Spinal cord (tissue), 10 donors: ENCODE measurements around the gene NBEA. TPM values are rescaled to one million over a fixed set of nuclear protein-coding genes. Genes with fewer than 3 reads are reported as not detected.

Source experiments
- DNase-seq, 6 donors: peaks; one replicate each; pipeline versions ENCODE4 v3.0.0 to v3.0.0-alpha.2; 2013 to 2015; ENCODE audit warnings: low spot score in 6 of 6, low read depth in 4 of 6
- H3K27ac ChIP-seq: one replicate; pipeline ENCODE4 v1.5.1; 2013; ENCODE audit warnings: low read depth, low read length, control low read depth
- H3K27me3 ChIP-seq: one replicate; pipeline ENCODE4 v1.6.1; 2013; ENCODE audit warnings: low read length; ENCODE audit not compliant: control insufficient read depth, insufficient read depth
- H3K36me3 ChIP-seq: one replicate; pipeline ENCODE4 v1.6.1; 2013; ENCODE audit warnings: low read length; ENCODE audit not compliant: control insufficient read depth, insufficient read depth
- H3K4me1 ChIP-seq: one replicate; pipeline ENCODE4 v1.6.1; 2013; ENCODE audit warnings: low read length; ENCODE audit not compliant: control insufficient read depth, insufficient read depth
- H3K4me3 ChIP-seq: one replicate; pipeline ENCODE4 v1.5.1; 2013; ENCODE audit warnings: low read depth, low read length, control low read depth
- H3K9me3 ChIP-seq: one replicate; pipeline ENCODE4 v1.6.1; 2013; ENCODE audit warnings: low read length; ENCODE audit not compliant: control insufficient read depth, insufficient read depth
- WGBS: methylation state at CpG from one replicate; pipeline ENCODE4 v1.1.5; 2013; ENCODE audit warnings: missing lambda C conversion rate; ENCODE audit not compliant: insufficient coverage; 5-methylcytosine and 5-hydroxymethylcytosine counted together
- polyA plus RNA-seq, 2 donors: library from polyadenylated mRNA; unstranded; fragments of 120-200 nt; gene quantifications; one replicate each; pipeline ENCODE4 v1.2.1, GENCODE V29; 2013; ENCODE audit not compliant: insufficient read length in 2 of 2
- total RNA-seq, 2 donors: library from RNA; depleted of rRNA in 1 of 2; stranded (reverse); fragments of 120-200 nt in 1 of 2; fragments of >200 nt in 1 of 2; gene quantifications; one replicate each; pipeline versions ENCODE4 v1.2.3 to v1.2.4, GENCODE V29; 2013 to 2014
- donor health status: healthy.

The NBEA gene
- total and polyA plus RNA-seq, 4 donors, result 39.1 to 136 (median 72.8) TPM

- WGBS, result 83% methylated on average over 1 of the region's 7 CpGs
- DNase-seq, result peak in 2 of 6 donors; percentile 57 to 67
- Histone ChIP-seq H3K4me1 (no peaks in the 10 kb centered on the region), H3K27me3 (no peaks in the 10 kb centered on the region), H3K36me3 (no peaks in the 10 kb centered on the region), H3K9me3 (no peaks in the 10 kb centered on the region), H3K4me3 (no peak overlapping the region), H3K27ac (no peak overlapping the region)
These were observed 572.0 kb downstream of the NBEA start for GRCh38 chr13:35514061-35514477.

DNA sequence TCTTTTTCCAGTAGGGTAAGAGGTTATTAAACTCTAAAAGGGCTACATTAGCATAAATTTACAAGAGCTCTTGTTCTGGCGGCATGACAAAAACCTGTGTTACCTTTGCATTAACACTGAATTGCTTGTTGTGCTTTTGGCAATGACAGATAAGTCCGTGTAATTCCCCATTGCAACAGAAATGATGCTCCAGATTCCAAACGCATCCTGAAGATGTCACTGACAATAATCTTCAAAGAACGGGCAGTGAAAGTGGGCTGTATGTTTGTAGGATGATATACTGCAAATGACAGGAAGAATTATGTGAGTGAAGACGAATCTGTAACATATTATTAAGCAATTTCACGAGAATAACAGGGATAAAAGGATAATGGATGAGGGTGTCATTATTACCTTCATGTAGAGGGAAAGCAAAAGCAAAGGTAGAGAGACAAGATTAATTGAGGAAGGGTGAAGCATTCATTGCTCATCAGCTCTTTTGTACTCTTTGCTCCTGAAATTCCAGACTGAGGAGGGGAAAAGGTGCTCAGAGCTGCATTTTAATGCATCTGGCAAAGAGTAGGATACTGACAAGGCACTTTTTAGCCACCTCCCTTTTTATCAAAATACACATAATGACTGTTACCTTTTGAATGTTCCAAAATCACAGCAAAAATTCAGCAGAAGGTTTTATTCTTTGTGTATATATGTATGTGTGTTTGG, 572.9 kb downstream of the NBEA start:
- peak in 1 of 6 donors; percentile 76 for DNase-seq
- WGBS, result 50% methylated on average over 1 of the region's 6 CpGs
- Histone ChIP-seq H3K4me1 (no peaks in the 10 kb centered on the region), H3K27ac (no peak overlapping the region), H3K4me3 (no peak overlapping the region), H3K9me3 (no peaks in the 10 kb centered on the region), H3K27me3 (no peaks in the 10 kb centered on the region), H3K36me3 (no peaks in the 10 kb centered on the region)

- DNase-seq, result no peak
- H3K36me3 ChIP-seq, result no peaks in the 10 kb centered on the region
- H3K27me3 ChIP-seq, result no peaks in the 10 kb centered on the region
- H3K4me3 ChIP-seq, result no peak overlapping the region
- H3K27ac ChIP-seq, result no peak overlapping the region
- no peaks in the 10 kb centered on the region for H3K9me3 ChIP-seq
- H3K4me1 ChIP-seq, result no peaks in the 10 kb centered on the region
- WGBS, result 86% methylated on average over 1 of the region's 5 CpGs
These were observed 576.4 kb downstream of the NBEA start for GRCh38 chr13:35518337-35518946.

GRCh38 chr13:35524171-35524570, 582.1 kb downstream of the NBEA start:
- Histone ChIP-seq H3K36me3 (peaks cover 11% of the 10 kb centered on the region), H3K27me3 (no peaks in the 10 kb centered on the region), H3K4me1 (peaks cover 5% of the 10 kb centered on the region), H3K4me3 (no peak overlapping the region), H3K27ac (no peak overlapping the region), H3K9me3 (no peaks in the 10 kb centered on the region)
- DNase-seq, result peak in 1 of 6 donors; percentile 35
- 100% methylated on average over 1 of the region's 3 CpGs for WGBS

- H3K9me3 ChIP-seq, result no peaks in the 10 kb centered on the region
- DNase-seq, result no peak
- no peak overlapping the region for H3K27ac ChIP-seq
- no peak overlapping the region for H3K4me3 ChIP-seq
- no peaks in the 10 kb centered on the region for H3K27me3 ChIP-seq
- H3K36me3 ChIP-seq, result peaks cover 11% of the 10 kb centered on the region
- 92% methylated on average over 6 of the region's 6 CpGs for WGBS
- H3K4me1 ChIP-seq, result peaks cover 5% of the 10 kb centered on the region
These were observed 584.5 kb downstream of the NBEA start for GRCh38 chr13:35526577-35526976.

DNA sequence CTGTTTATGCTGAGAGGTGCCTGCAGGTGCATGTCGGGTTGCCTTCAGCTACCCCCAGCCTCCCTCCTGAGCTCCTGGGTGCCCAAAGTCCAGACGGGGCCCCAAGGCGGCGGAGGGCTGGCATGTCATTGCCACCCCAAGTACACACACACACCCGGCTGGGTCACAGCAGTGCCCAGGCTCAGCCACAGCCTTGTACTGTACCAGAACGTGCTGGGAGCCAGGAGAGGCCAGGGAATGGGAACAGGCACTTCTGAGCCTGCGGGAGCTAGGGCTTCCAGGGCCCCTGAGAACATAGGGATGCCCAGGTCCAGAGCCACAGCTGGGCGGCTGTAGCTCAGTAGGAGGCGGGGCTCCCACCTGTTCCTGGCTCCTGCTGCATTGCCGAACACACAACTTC, 585.4 kb downstream of the NBEA start:
- Histone ChIP-seq H3K9me3 (no peaks in the 10 kb centered on the region), H3K4me3 (no peak overlapping the region), H3K36me3 (peaks cover 11% of the 10 kb centered on the region), H3K27me3 (no peaks in the 10 kb centered on the region), H3K4me1 (peaks cover 5% of the 10 kb centered on the region), H3K27ac (no peak overlapping the region)
- WGBS, result 96% methylated on average over 10 of the region's 10 CpGs
- no peak for DNase-seq

- Histone ChIP-seq H3K9me3 (no peaks in the 10 kb centered on the region), H3K27ac (no peak overlapping the region), H3K27me3 (no peaks in the 10 kb centered on the region), H3K36me3 (peaks cover 11% of the 10 kb centered on the region), H3K4me3 (no peak overlapping the region), H3K4me1 (peaks cover 5% of the 10 kb centered on the region)
- DNase-seq, result peak in 2 of 6 donors; percentile 9 to 29
- 53% methylated on average over 2 of the region's 5 CpGs for WGBS
These were observed 588.1 kb downstream of the NBEA start for GRCh38 chr13:35530147-35530546.

DNA sequence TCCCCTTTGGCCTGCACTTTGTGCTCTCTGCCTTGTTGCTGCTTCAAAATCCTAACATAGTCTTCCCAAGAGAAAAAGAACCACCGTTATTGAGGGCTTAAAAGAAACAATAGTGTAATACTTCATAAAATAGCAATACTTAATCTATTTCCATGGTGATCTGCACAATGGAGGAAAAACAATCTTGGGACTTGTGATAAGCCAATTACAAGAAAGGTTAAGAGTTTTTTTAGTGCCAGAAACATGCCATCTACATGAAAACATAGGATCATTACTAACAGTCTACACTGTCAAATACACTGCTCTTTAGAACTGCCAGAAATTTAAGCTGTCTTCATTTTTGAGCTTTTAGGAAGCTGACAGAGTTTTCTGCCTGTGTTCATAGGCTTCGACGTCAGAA, 588.5 kb downstream of the NBEA start:
- Histone ChIP-seq H3K36me3 (peaks cover 11% of the 10 kb centered on the region), H3K4me1 (peaks cover 5% of the 10 kb centered on the region), H3K27ac (no peak overlapping the region), H3K27me3 (no peaks in the 10 kb centered on the region), H3K4me3 (no peak overlapping the region), H3K9me3 (no peaks in the 10 kb centered on the region)
- DNase-seq, result peak in 2 of 6 donors; percentile 9 to 10
- WGBS, result no CpG with 5 or more reads among the region's 3 CpGs

GRCh38 chr13:35531526-35531925, 589.5 kb downstream of the NBEA start:
- Histone ChIP-seq H3K4me3 (no peak overlapping the region), H3K4me1 (peaks cover 5% of the 10 kb centered on the region), H3K27ac (no peak overlapping the region), H3K27me3 (no peaks in the 10 kb centered on the region), H3K36me3 (peaks cover 10% of the 10 kb centered on the region), H3K9me3 (no peaks in the 10 kb centered on the region)
- no CpG with 5 or more reads among the region's 1 CpG for WGBS
- DNase-seq, result peak in 3 of 6 donors; percentile 20 to 74 (median 37)

GRCh38 chr13:35534343-35534742, 592.3 kb downstream of the NBEA start:
- no peaks in the 10 kb centered on the region for H3K27me3 ChIP-seq
- H3K27ac ChIP-seq, result no peak overlapping the region
- H3K4me1 ChIP-seq, result no peaks in the 10 kb centered on the region
- 100% methylated on average over 1 of the region's 1 CpG for WGBS
- no peak for DNase-seq
- no peaks in the 10 kb centered on the region for H3K36me3 ChIP-seq
- no peak overlapping the region for H3K4me3 ChIP-seq
- H3K9me3 ChIP-seq, result no peaks in the 10 kb centered on the region
